Measurements from ENCODE around the gene TBC1D22A. TPM values are rescaled to one million over a fixed set of nuclear protein-coding genes. Genes with fewer than 3 reads are reported as not detected.

The TBC1D22A gene
- total and polyA plus RNA-seq, 10 of the 15 experiments (the other 5 are each of a cell fraction or from before 2014, with no cell fraction given): 0.63 to 44.7 (median 27.4) TPM

DNA sequence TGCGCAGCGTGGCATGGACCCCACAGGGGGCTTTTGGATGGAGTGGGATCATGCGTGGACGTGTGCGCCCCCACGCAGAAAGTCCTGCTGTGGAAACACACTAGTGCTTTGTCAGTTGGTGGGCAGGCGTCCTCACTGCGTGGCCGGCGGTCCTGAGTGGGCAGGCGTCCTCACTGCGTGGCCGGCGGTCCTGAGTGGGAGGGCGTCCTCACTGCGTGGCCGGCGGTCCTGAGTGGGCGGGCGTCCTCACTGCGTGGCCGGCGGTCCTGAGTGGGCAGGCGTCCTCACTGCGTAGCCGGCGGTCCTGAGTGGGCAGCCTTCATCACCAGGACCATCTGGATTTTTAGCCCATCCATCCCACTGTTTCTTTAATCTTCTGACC lies 205.9 kb downstream of the TBC1D22A start:
- ChIA-PET POLR2A (no interaction called here), RAD21 (ENCODE audit: unreplicated experiment) (interaction anchor here (1.7 kb wide), 1 partner anchor 20 kb away, joined by 3 read pairs; no protein-coding TSS in a partner anchor), CTCF (interaction anchor here (2.1 kb wide), 1 partner anchor 210 kb away, joined by 4 read pairs; no protein-coding TSS in a partner anchor), SMC1A (ENCODE audit: uncharacterized antibody, unreplicated experiment) (no interaction called here)
- Histone ChIP-seq H3K79me2 (ENCODE audit: control insufficient read depth, insufficient read depth, low read length) (no peaks in the 10 kb centered on the region), H3K36me3 (ENCODE audit: control insufficient read depth in 2 of 2, insufficient read depth in 2 of 2, low read length in 1 of 2) (peaks cover 0 to 7% of the 10 kb centered on the region in 2 experiments; a peak in 3 of 4 replicates), H3K9ac (ENCODE audit: control insufficient read depth, insufficient read depth, low read length) (no peak overlapping the region), H4K20me1 (ENCODE audit: control insufficient read depth, insufficient read depth) (peaks cover 8% of the 10 kb centered on the region; the same call in 1 of the 2 replicates), H2AFZ (ENCODE audit: control insufficient read depth, low read depth, low read length) (no peak overlapping the region), H3K27me3 (replicated peaks in 1 of 2; ENCODE audit: control insufficient read depth in 2 of 2, insufficient read depth in 2 of 2, low read length in 1 of 2) (no peaks in the 10 kb centered on the region), H3K4me3 (no peak overlapping the region), H3K4me2 (ENCODE audit: control insufficient read depth, insufficient read depth) (no peak overlapping the region), H3K27ac (ENCODE audit: control insufficient read depth, insufficient read depth) (no peak overlapping the region), H3K9me3 (replicated peaks; ENCODE audit: control insufficient read depth, insufficient read depth, low read length) (no peaks in the 10 kb centered on the region), H3K4me1 (ENCODE audit: control insufficient read depth, insufficient read depth, low read length) (peaks cover 16% of the 10 kb centered on the region)
- intact Hi-C loops (cut with micrococcal nuclease; ENCODE audit: unreplicated experiment) (loop anchor here (5.0 kb wide), 1 partner anchor 34 kb away; no protein-coding TSS in a partner anchor), in situ Hi-C loops (cut with MboI) (no loop called here)
- no TSS peak for BruUV-seq (replicated peaks)
- TF ChIP-seq FOXK2 (IDR thresholded peaks at IDR 0.05) (no peak), FOXM1 (IDR thresholded peaks at IDR 0.05; ENCODE audit: low read depth, low read length) (no peak), CHD2 (IDR thresholded peaks at IDR 0.05; ENCODE audit: borderline replicate concordance, low read depth, low read length) (no peak), POLR2A (IDR thresholded peaks at IDR 0.05; ENCODE audit: low read depth, low read length) (no peak), EGR1 (IDR thresholded peaks at IDR 0.05; ENCODE audit: borderline replicate concordance in 1 of 2, low read depth in 2 of 2, low read length in 2 of 2) (no peak), RAD51 (IDR thresholded peaks at IDR 0.05) (no peak), EED (IDR thresholded peaks at IDR 0.05; ENCODE audit: low read depth) (no peak), JUNB (IDR thresholded peaks at IDR 0.05) (no peak), ZBED1 (IDR thresholded peaks at IDR 0.05; ENCODE audit: borderline replicate concordance) (no peak)
- TF ChIP-seq, protein P1, sequence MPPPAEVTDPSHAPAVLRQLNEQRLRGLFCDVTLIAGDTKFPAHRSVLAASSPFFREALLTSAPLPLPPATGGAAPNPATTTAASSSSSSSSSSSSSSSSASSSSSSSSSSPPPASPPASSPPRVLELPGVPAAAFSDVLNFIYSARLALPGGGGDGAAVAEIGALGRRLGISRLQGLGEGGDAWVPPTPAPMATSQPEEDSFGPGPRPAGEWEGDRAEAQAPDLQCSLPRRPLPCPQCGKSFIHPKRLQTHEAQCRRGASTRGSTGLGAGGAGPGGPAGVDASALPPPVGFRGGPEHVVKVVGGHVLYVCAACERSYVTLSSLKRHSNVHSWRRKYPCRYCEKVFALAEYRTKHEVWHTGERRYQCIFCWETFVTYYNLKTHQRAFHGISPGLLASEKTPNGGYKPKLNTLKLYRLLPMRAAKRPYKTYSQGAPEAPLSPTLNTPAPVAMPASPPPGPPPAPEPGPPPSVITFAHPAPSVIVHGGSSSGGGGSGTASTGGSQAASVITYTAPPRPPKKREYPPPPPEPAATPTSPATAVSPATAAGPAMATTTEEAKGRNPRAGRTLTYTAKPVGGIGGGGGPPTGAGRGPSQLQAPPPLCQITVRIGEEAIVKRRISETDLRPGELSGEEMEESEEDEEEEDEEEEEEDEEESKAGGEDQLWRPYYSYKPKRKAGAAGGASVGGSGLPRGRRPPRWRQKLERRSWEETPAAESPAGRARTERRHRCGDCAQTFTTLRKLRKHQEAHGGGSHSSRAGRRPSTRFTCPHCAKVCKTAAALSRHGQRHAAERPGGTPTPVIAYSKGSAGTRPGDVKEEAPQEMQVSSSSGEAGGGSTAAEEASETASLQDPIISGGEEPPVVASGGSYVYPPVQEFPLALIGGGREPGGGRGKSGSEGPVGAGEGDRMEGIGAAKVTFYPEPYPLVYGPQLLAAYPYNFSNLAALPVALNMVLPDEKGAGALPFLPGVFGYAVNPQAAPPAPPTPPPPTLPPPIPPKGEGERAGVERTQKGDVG (CRISPR knock-in tag; IDR thresholded peaks at IDR 0.05): no peak
- TF ChIP-seq, protein P2, sequence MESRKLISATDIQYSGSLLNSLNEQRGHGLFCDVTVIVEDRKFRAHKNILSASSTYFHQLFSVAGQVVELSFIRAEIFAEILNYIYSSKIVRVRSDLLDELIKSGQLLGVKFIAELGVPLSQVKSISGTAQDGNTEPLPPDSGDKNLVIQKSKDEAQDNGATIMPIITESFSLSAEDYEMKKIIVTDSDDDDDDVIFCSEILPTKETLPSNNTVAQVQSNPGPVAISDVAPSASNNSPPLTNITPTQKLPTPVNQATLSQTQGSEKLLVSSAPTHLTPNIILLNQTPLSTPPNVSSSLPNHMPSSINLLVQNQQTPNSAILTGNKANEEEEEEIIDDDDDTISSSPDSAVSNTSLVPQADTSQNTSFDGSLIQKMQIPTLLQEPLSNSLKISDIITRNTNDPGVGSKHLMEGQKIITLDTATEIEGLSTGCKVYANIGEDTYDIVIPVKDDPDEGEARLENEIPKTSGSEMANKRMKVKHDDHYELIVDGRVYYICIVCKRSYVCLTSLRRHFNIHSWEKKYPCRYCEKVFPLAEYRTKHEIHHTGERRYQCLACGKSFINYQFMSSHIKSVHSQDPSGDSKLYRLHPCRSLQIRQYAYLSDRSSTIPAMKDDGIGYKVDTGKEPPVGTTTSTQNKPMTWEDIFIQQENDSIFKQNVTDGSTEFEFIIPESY (IDR thresholded peaks at IDR 0.05): no peak
- ATAC-seq: no peak
- WGBS (ENCODE audit: insufficient coverage, insufficient replicate concordance, low lambda C conversion rate, missing lambda C conversion rate): 97% methylated on average over 26 of the region's 27 CpGs
- no peak for FAIRE-seq
- DNase-seq (ENCODE audit: low read depth, low spot score): no peak

Measured in GM12878 (cell line).